ENCODE results near the gene SLC40A1.

The SLC40A1 gene

GRCh38 chr2:189534854-189535832 lies 45.4 kb downstream of the SLC40A1 start:
- no peak overlapping the region for H3K4me3 ChIP-seq (ENCODE audit: control insufficient read depth, low read depth, low read length)
- peak; percentile 70 for DNase-seq (ENCODE audit: low read depth)
- TF ChIP-seq CTCF (conservative IDR thresholded peaks at IDR 0.05; ENCODE audit: control insufficient read depth, insufficient read depth, low read depth, low read length), result no peak

DNA sequence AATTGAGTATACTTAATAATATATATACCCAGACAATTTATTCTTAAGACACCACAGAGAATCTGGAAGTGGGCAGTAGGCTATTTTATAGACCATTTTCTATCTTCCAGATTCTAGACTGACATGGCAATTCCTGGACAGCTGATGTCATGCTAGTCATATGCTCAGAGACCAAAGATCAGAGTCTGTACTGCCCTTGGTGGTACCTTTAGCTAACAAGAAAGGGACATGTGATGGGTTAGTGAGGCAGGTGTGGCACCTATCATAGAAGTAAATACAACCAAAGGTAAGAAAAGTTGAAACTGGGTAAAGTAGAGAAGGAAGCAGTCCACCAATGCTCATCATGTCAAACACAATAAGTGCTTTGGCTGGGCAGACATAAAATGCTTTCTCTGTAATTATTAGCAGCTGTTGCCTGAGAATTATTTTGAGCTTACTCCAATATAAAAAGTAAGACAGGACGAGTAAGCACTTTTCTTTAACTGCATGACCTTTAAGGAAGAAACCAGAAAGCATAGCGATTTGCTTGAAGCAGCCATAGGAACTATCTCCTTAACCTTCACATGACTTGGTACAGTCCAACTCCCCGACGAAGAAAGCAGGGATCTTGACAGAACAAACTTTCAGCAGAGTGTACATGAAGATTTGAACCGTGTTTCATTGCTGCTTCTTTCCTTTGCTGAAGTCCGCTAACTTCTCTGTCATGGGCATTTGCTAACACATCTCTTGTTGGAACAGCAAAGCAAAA lies 47.1 kb downstream of the SLC40A1 start:
- no peak for DNase-seq (ENCODE audit: low read depth)
- TF ChIP-seq CTCF (conservative IDR thresholded peaks at IDR 0.05; ENCODE audit: control insufficient read depth, insufficient read depth, low read depth, low read length), result no peak

DNA sequence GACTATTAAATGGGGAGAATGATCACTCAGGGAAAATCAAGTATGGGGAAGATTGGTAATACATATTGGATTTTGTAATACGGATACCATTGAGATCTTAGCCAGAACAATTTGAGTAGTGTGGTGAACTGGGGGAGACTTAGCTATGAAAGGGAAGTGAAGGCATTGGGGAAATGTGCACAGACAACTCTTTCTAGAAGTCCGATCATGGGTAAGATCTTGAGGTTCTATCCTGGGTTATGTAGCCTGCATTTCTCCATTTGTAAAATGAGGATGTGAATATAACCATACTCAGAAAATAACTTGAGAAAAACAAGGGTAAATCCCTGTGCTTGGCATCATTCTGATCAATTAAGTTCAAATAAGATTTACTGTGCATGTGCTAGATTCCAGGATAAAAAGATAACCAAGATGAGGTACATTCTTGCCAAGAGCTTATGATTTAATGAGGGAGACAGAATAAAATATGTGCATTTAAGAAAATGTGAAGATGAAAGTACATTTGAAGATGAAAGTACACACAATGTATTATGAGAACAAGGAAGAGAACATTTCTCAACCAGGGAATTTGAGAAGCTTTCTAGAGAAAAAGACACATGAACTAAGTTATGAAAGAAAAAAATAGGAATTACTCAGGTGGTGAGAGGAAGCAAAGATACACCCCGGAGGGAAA lies 49.5 kb downstream of the SLC40A1 start:
- no peak for TF ChIP-seq CTCF (conservative IDR thresholded peaks at IDR 0.05; ENCODE audit: control insufficient read depth, insufficient read depth, low read depth, low read length)
- no peak for DNase-seq (ENCODE audit: low read depth)
- no peak overlapping the region for H3K4me3 ChIP-seq (ENCODE audit: control insufficient read depth, low read depth, low read length)

More for the DNA sequence above, 47.1 kb downstream of the SLC40A1 start:
- no peak overlapping the region for H3K4me3 ChIP-seq (ENCODE audit: control insufficient read depth, low read depth, low read length)

- no peak for DNase-seq (ENCODE audit: low read depth)
- TF ChIP-seq CTCF (conservative IDR thresholded peaks at IDR 0.05; ENCODE audit: control insufficient read depth, insufficient read depth, low read depth, low read length), result no peak
Measured at GRCh38 chr2:189528617-189529016, 52.0 kb downstream of the SLC40A1 start.

GRCh38 chr2:189527812-189528592 lies 52.6 kb downstream of the SLC40A1 start:
- no peak for DNase-seq (ENCODE audit: low read depth)
- TF ChIP-seq CTCF (conservative IDR thresholded peaks at IDR 0.05; ENCODE audit: control insufficient read depth, insufficient read depth, low read depth, low read length), result no peak
- no peak overlapping the region for H3K4me3 ChIP-seq (ENCODE audit: control insufficient read depth, low read depth, low read length)

More at GRCh38 chr2:189528617-189529016, 52.0 kb downstream of the SLC40A1 start:
- H3K4me3 ChIP-seq (ENCODE audit: control insufficient read depth, low read depth, low read length), result no peak overlapping the region
